COLO829 (cell line): ENCODE data around the gene SEMA5A.

Experiments
- DNase-seq: peaks from one replicate; pipeline ENCODE4 v3.0.0; 2012; ENCODE audit warnings: low spot score

SEMA5A gene

DNA sequence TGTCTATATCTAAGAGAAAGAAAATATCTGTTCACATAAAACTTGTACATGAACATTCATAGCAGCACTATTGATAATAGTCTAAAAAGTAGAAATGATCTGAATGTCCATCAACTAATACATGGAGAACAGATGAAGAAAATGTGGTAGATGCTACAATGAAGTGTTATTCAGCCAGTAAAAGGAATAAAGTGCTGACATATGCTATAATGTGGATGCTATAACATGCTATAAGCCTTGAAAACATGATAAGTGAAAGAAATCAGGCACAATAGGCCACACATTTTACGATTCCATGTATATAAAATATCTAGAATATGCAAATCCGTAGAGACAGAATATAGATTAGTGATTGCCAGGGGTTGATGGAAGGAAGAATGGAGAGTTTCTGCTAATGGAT lies 146.8 kb downstream of the SEMA5A start:
- no peak for DNase-seq

DNA sequence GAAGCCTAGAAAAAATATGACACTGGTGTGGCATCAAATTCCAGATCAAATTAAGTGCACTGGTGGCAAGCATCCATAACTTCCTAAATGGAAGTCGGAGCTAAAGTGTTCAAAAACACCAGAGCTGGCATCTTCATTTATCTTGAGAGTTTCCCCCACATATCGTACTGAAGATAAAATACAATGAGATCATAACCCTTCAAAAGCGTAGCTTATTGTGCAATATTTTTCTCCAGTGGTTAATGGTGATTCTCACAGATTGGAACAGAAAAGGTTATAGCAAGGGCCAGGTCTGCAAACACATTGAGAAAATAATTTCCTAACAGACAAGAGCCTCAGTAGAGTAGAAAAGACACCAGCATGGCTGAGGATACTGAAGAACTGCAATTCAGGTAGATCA lies 147.6 kb downstream of the SEMA5A start:
- no peak for DNase-seq

DNA sequence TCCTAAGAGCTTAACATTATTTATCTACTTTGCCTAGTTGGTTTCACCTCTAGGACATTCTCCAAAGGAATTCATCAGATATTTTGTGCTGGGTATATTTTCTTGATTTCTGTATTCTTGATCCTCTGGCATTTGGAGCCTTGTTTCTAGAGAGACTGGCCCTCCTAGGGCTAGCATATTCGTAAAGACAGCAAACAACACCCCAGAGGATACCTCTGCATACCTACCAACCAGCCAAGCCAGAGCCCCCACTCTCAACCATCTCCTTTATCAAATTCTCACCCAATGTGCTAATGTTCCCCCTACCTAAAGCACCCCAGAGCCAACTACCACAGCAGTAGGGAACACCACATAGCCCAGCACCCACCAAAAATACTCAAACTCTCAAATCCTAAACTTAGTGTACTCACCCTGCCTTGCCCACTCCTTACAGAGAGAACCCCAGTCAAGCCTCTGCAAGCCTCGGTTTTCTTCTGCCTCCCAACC lies 149.5 kb downstream of the SEMA5A start:
- no peak for DNase-seq

DNA sequence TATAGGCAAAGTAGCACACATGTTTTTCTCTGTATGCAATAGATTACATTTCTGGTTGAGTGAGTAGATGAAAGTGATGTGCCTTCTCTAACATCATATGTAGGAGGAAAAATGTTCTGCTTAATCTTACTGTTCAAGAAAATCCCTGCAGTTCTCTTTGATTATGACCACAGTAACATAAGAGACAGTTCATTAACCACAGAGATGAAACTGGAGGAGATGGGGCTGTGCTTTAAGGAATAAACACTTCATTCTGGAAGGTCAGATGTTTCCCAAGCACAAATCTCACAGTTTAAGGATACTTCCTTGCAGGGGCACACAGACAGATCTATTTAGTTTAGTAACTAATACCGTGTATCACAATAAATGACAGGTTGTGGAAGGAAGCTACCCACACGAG lies 150.2 kb downstream of the SEMA5A start:
- DNase-seq, result no peak

DNA sequence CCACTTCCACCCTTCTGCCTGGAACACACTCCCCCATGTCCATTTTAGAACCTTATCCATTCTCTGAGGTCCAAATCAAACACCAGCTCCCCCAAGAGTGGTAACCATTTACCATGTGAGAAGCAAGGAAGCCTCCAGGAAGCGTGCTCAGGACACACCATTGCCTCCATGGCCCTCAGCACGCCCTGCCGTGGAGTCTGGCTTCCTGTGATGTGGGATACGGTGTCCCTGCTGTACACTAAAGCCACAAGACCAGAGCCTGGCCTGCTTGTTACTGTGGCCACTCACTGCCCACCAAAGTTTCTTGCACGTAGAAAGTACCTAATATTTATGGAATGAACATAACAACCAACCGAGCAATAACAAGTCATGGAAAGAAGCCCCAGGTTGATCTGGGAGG lies 151.7 kb downstream of the SEMA5A start:
- no peak for DNase-seq

DNA sequence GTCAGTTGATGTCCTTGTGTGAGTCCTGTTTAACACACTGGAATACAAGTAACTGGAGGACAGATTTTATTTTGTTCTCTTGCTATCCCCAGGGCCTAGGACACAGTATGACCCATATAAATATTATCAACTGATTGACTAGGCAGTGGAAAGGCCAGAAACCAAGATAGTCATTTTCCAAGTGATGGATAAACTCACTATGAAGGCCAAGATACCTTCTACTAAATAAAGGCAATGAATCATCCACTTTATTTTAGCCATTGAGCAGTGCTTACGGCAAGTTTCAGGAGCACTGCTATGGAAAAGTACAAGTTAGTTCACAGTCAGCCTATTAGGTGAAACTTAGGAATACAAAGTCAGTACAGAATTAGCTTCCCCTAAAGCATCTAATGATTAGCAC lies 153.2 kb downstream of the SEMA5A start:
- no peak for DNase-seq

DNA sequence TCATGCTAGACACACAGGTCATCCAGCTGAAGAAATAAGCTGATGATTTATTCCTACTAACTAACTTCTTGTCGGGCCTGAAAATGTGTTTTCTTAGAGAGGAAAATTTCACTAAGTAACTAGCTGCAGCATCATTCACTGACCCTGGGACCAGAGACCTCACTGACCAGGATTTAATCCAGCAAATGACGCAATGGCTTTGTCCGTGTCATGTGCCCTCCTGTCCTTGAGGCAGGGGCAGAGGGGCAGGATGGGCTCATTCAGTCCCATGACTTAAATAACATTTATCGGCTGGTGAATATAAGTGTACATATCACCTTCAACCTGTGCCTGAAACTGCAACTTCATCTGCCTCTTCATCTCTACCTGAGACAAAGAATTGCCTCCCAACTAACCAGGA lies 154.8 kb downstream of the SEMA5A start:
- DNase-seq, result no peak

DNA sequence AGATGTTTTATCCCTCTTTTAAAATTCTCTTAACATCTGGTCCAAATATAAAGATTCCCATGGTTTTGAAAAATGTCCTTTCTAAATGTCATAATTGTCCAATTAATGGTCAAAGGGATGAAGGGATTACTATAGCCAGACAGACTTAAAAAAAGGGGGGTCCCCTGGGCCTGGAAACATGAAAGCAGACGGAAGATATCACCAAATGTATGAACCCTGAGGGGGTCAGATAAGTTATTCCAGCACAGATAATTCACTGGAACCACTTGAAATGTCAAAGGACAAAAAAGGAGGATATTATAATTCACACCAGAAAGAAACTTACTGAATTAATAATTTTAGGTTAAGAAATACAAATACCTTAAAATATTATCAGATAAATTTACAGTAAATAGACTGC lies 155.8 kb downstream of the SEMA5A start:
- DNase-seq, result no peak

DNA sequence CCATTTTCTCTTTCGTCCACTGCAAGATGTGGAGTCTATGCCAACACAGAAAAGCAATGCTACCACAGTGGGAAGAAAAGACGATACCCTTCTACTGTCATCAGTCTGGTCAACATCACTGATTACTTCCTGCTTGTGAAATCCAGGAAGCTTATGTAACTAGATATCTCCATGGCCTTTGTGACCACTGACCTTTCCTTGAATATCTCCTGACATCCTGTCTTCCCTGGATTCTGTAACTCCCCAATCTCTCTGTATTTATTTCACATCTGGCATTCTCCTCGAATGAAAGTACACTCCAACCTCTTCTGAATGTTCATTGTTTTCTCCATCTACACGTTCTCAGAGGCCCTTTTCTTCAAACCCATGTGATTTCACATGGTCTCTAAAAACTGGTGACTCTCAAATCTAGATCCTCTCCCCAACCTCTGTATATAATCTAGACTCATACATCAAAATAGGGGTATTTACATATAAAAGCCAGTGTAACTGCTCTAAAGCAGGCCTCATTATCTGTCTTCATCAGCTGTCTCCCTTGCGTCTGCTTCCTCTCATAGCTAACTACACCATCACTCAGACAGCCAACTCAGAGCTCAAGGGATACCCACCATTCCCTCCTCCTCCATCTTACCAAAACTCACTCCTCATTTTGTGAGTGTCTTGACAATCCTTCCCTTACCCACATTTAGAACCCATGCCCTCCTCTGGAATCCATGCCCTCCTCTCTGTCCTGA lies 156.8 kb downstream of the SEMA5A start:
- DNase-seq, result peak; percentile 1

DNA sequence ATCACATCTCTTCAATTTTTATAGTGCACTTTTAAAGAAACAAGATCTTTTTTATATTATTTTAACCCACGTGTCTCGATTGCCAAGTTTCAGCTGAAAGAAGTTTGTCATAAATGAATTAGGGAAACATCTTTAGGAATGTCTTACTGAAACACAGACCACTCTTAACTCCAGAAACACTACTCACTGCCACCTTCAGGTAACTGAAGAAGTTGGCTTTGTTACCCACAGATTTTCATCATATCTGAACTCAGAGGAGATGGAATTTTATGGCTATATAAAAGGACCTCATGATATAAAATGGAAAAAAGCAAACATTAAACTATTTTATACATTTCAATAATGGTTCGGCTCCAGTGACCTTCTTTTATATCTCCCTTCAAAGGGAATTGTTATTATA lies 158.0 kb downstream of the SEMA5A start:
- no peak for DNase-seq

DNA sequence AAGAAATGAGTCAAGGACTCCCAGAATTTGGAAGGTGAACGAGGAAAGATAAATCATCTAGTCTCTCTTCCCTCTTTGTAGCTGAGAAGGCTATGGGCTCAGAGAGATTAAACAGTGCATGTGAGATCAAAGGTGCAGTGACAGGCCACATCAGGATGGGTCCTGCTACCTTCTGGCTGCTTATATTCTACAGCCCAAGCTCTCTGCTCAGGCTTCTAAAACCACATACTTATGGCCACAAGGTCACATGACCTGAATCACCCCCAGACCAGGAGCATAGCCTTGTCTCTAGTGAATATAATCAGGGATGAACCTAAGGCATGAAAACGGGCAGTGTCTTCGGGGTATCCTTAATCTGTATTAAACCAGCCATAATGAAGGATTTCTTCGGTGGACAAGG lies 158.9 kb downstream of the SEMA5A start:
- no peak for DNase-seq

DNA sequence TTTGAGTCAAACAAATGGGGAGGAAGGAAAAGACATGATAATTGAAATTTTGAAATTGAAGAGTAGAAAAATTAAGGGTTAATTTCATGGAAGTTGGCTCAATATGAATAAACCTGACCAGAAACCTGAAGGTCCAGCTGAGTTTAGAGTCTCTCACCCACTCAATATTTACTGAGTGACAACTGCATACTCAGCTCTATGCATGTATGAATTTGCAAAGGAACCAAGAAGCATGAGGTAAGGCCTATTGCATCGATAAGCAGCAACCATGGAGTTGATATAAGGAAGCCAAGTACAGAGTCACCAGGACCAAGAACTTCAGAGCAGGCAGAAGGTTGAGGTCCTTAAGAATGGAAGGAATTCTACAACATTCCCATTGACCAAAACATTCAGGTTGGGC lies 163.4 kb downstream of the SEMA5A start:
- no peak for DNase-seq

DNA sequence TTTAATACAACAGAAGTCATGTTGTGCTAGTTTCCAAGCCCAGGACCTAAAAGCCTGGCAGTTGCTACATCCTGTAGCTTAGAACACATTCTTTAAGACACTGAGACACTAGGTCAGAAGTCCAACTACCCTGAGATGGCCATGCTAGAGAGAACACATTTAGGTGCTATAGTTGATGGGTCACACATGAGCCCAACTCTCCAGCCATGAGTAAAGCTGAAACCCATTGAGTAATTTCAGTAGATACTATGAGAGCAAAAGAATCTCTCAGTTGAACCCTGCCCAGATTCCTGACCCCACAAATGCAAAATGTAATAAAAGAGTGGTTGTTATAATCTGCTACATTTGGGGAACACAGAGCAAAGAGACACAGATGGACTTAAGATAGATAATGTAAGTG lies 164.4 kb downstream of the SEMA5A start:
- no peak for DNase-seq

DNA sequence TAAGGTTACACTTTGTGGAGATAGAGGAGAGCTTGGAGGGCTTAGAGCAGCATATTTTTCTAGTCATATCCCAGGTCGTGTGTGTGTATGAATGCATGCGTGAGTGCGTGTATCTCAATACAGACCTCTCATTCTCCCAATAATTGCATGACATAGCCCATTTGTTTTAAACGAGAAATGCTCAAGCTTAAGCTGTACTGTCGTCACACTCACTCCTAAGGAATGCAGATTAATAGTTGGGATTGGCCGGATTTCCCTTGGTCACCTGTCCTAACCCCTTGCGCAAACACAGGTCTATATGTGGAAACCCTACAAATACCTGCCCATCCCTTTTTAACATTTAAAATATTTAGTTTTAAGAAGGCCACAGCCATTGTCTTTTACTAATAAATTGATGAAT lies 165.8 kb downstream of the SEMA5A start:
- DNase-seq, result no peak

DNA sequence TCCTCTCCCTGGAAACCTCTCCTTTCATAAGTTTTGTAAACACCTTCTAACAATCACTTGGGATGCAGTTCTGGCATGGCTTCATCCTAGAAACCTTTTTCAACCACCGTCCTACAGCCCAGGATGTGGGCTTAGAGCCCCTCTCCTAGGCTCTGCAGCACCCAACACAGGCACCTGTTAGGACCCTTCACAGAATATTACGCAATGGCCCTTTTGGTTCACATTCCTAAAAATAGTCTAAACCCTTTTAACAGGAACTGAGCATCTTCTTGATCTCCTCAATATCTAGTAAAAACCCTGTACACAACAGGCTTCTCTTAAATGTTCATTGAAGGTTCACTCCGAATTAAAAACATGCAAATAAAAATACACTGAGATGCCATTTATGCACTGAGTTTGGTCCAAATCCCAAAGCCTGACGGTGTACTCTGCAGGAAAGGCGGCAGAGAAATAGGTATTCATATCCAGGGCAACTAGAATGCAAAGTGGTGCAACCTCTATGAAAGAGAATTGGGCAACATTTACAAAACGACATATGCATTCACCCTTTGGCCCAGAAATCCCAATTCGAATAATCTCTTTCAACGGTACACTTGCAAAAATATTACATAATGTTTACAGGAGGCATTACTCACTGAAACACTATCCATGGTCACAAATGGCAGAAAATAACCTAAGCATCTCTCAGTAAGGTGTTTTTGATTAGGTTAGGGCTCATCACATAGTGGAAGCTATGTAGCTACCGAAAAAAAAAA lies 169.3 kb downstream of the SEMA5A start:
- no peak for DNase-seq

DNA sequence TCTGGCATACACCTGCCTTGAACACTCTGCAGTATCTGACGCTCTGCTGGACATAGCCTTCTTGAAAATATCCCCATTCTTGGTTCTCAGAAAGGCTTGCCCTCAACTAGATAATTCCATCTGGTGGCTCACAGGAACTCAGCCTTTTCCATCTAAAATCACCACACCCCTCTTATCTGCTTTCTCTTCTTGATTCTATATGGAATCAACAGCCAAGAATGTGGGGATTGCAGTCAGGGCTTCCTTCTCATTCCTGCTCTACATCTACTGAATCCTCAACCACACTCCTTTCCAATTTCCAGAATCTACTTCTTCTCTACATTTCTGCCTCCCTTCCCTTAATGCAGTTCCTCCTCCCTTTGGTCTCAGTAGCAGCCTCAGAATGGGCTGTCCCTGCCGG lies 170.1 kb downstream of the SEMA5A start:
- DNase-seq, result no peak

DNA sequence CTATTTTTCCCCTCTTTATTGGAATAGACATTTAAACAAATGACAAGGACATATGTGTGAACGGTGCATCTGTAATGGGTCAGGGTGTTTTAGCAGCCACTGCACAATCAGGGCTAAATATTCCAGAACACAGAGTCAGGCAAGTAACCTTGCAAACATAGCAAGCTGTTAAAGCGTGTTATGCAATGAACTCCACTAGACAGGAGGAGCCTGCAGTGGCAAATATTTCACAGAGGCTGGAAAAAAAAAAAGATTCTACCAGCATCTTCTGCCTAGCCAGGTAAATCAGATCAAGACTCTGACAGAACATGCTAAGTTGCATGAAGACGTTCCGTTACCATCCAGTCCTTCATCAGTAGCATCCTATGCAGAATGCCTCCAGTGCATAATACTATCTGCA lies 171.8 kb downstream of the SEMA5A start:
- no peak for DNase-seq

DNA sequence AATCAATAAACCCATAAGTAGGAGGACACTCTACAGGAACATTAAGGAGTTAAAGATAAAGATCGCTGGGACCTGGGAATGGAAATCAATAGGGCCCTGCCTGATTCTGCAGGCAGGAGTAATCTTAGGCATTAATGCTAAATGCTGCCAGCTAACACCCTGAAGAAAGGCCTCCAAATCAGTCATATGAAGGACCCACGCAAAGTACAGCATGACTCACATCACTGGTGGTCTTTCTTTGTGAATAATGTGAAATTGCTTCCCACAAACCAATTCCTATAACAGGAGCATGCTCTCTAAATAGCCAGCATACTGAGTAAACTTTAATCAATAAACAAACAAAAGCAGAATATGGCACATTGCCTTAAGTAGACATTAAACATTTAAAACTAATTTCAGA lies 172.3 kb downstream of the SEMA5A start:
- no peak for DNase-seq

DNA sequence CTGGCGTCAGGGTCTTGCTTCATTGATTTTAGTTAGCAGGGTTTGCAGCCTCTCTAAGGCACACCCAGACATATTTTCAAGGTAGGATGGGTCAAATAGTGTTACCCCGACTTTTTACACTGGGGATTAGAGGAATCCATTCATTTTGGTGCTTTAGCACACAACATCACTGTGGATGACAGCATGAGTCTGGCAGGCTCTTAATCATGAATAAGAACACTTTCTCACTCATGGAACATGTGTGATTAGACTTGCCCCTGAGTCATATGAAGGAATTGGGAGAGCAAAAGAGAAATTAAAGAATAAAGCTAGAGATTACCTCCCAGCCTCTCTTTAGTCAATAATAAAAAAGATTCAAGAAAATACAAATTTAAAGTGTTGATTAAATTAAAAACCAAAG lies 175.6 kb downstream of the SEMA5A start:
- no peak for DNase-seq

DNA sequence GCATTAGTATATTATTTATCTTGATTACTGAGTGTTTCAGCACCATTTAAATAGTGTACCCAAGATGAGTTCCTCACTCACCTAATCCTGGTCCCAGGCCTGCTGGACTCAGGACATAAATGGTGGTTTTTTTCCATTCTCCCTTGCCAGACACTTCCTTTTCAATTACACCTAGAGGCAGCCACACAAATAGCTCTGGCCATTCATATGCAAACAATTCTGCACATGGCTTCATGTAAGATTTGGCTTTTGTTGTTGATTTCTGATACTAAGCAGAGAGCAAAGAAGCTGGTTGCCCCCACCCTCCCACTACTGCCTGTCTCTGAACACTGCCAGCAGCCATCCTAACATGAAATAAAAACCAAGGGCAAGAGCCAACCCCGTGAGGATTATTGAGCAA lies 180.4 kb downstream of the SEMA5A start:
- no peak for DNase-seq

DNA sequence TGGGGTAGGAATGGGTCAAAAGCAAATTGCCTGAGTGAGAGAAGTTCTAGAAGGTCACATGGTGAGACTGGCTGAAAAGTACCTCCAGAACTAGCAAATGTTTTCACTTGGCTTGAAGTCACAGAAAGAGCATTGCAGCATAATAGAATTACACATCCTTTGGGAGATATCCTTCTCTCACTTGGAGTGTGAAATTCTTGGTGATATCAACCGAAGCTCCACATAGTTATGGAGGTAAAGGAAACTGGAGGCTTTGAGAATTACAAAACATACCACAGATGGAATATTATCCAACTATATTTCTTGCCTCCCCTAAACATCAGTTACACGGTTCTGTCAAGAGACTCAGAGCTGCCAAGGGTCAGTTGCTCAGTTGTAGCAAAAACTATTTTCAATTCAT lies 182.4 kb downstream of the SEMA5A start:
- DNase-seq, result no peak

DNA sequence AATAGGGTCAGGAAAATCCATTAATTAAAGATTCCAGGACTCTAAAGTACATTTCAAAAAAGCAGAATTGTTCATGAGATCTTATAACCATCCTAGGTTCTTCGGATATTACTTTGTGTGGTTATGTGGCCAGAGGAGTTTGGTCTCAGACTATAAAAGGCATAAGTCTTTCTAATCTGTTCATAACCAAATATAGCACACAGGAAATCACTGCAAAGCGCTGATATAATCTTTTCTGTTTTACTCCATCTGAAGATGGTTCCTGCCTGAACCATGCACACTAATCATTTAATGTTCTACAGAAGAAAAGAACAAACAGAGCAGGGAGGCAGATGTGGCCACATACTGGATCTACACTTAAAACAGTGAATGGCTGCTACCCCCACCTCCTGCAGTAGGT lies 182.8 kb downstream of the SEMA5A start:
- no peak for DNase-seq

DNA sequence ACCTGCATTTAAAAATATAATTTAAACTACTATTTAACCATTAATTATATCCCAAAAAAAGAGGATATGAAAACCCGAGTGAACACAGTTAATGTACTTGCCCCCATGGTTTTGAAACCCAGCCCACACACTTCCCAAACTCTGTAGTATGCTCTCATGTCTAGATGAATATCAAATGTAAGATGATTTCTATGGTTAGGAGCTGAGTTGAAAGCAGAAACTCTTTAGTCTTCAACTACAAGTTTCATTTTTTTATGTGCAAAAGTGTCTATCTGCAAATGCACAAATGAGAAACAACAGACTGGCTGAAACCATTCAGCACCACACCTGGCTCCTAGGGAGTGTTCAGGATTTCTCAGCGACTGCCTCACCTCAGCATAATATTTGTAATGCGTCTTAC lies 183.3 kb downstream of the SEMA5A start:
- no peak for DNase-seq

DNA sequence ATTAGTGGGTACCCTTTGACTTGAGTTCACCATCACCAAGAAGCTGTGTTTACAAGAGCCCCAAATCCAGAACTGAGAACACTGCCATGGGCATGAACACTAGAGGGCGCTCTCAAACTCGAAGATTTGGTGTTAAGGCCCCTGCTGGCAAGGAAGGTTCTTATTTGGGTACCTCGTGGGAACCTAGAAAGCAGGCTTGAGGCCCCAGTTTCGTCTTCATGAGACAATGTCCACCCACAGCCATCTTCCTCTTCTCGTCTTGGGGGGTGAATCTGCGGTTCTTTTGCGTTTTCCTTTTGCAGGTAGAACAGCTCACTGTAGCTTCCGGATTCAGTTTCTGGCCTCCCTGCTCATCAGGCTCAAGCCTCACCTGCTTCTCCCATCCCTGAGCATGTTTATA lies 184.0 kb downstream of the SEMA5A start:
- peak; percentile 26 for DNase-seq
